Pancreas (tissue), 10 donors: ENCODE data around the gene TAMALIN. TPM values are rescaled to one million over a fixed set of nuclear protein-coding genes. Genes with fewer than 3 reads are reported as not detected.

Experiments used
- ATAC-seq, 4 donors: fragments of 200-7000 bp; cut with Tn5 transposase; one replicate each; pipeline versions ENCODE4 v1.8.0 to v1.9.1; 2020; ENCODE audit warnings: mild to moderate bottlenecking in 4 of 4, moderate library complexity in 4 of 4
- DNase-seq, 6 donors: peaks; one replicate each; pipeline ENCODE4 v3.0.0-alpha.2; 2020
- FAIRE-seq: peaks from 2 replicates; lab custom pipeline; 2012; peaks lifted over from hg19 to GRCh38; lab: Jason Lieb, UNC
- H3K27ac ChIP-seq, 4 donors: fragments of 200-600 bp; sonication (generic); 1 replicate in 3 of 4; 2 replicates in 1 of 4; pipeline versions ENCODE4 v1.5.0 to v1.8.0; 2020
- H3K27me3 ChIP-seq, 4 donors: fragments of 200-600 bp; one replicate each; pipeline ENCODE4 v1.8.0; 2021
- H3K36me3 ChIP-seq, 3 donors: fragments of 200-600 bp; sonication (generic) in 1 of 3; one replicate each; pipeline versions ENCODE4 v1.5.0 to v1.8.0; 2020 to 2021
- H3K4me1 ChIP-seq, 3 donors: fragments of 200-600 bp; one replicate each; pipeline ENCODE4 v1.8.0; 2021
- H3K4me3 ChIP-seq, 4 donors: fragments of 200-600 bp; sonication (generic) in 2 of 4; one replicate each; pipeline versions ENCODE4 v1.5.0 to v1.8.0; 2020 to 2021
- H3K9me3 ChIP-seq, 4 donors: fragments of 200-600 bp; one replicate each; pipeline ENCODE4 v1.8.0; 2021
- CTCF ChIP-seq, 4 donors: fragments of 200-600 bp; sonication (generic) in 3 of 4; IDR thresholded peaks; one replicate each; pipeline versions ENCODE4 v1.5.0 to v1.8.0; 2021; ENCODE audit warnings: antibody characterized with exemption in 4 of 4
- WGBS, 2 donors: extraction: QIAGEN DNeasy Blood & Tissue Kit; methylation state at CpG; one replicate each; pipeline ENCODE4 v1.1.7; 2013; 5-methylcytosine and 5-hydroxymethylcytosine counted together
- intact Hi-C, 3 donors: fragments of 100-400 bp; cut with DNase I; formaldehyde crosslinking; loops; one replicate each; pipeline versions ENCODE4 v1.11.1 to v1.14.2; 2022
- polyA plus RNA-seq, 2 donors: library from polyadenylated mRNA; stranded (reverse); fragments of 200-250 nt; gene quantifications; one replicate each; pipeline ENCODE4 v1.2.3, GENCODE V29; 2013
- total RNA-seq, 6 donors: library from RNA; stranded (reverse); fragmentation: NEBNext Ultra II Directional in 4 of 6; extraction: Animal tissue kit (Norgen Biotek cat#: 25700) in 4 of 6; gene quantifications; one replicate each; pipeline versions ENCODE4 v1.2.1 to v1.2.4, GENCODE V29; 2021 to 2023
- donor health status: healthy with polysubstance abuse.
- donor health status: DM: no; HTN: no; CAD: no; lungs with moderate emphysema.
- donor health status: DM: no; HTN: no; CAD: no.
- donor health status: control.
- donor health status: control.
- donor health status: Bipolar disorder and iron deficiency.
- donor health status: DM: yes; HTN: yes; CAD: no.
- donor health status: DM: no; HTN: no; CAD: no.
- donor health status: DM: no; HTN: no; CAD: no.
- donor health status: DM: yes; HTN: yes; CAD: no.

Gene TAMALIN
- total and polyA plus RNA-seq, 8 donors, result 7.1 to 51.6 (median 13.6) TPM

GRCh38 chr12:52027085-52027843 lies 20.5 kb downstream of the TAMALIN start:
- FAIRE-seq, result no peak
- intact Hi-C loops, result loop anchor here in 2 of 3 donors (5.0 kb wide), 3 partner anchors 55 to 95 kb away; no protein-coding TSS in a partner anchor
- H3K4me3 ChIP-seq, result no peak overlapping the region
- H3K9me3 ChIP-seq, result no peaks in the 10 kb centered on the region
- H3K36me3 ChIP-seq, result no peaks in the 10 kb centered on the region
- no peak for DNase-seq
- H3K4me1 ChIP-seq, result peaks cover 0 to 15% (median 2%) of the 10 kb centered on the region in 3 donors
- ATAC-seq, result no peak
- no peaks in the 10 kb centered on the region for H3K27me3 ChIP-seq
- no peak overlapping the region for H3K27ac ChIP-seq
- WGBS, 2 donors, result 68 to 70% methylated on average over 12 of the region's 12 CpGs
- TF ChIP-seq CTCF (IDR thresholded peaks at IDR 0.05), result no peak

- intact Hi-C loops, result loop anchor here in 2 of 3 donors (5.0 kb wide), 3 partner anchors 53 to 93 kb away; no protein-coding TSS in a partner anchor
- DNase-seq, result no peak
Measured at GRCh38 chr12:52029685-52030084, 22.9 kb downstream of the TAMALIN start.

GRCh38 chr12:52032446-52032803 lies 25.7 kb downstream of the TAMALIN start:
- Histone ChIP-seq H3K4me3 (peak overlapping the region in 2 of 4 donors; percentile 28 to 41), H3K9me3 (no peaks in the 10 kb centered on the region), H3K27me3 (no peaks in the 10 kb centered on the region), H3K4me1 (peaks cover 6 to 19% (median 8%) of the 10 kb centered on the region in 3 donors), H3K36me3 (no peaks in the 10 kb centered on the region), H3K27ac (peak overlapping the region; percentile 82 to 94 (median 86))
- peak; percentile 76 for FAIRE-seq
- no peak for TF ChIP-seq CTCF (IDR thresholded peaks at IDR 0.05)
- WGBS, 2 donors, result 0 to 1% methylated on average over 5 of the region's 5 CpGs
- intact Hi-C loops, result no loop called here
- DNase-seq, result peak in 4 of 6 donors; percentile 64 to 81 (median 67)
- ATAC-seq, result peak; percentile 40 to 64 (median 56)

More at GRCh38 chr12:52029685-52030084, 22.9 kb downstream of the TAMALIN start:
- Histone ChIP-seq H3K4me3 (no peak overlapping the region), H3K4me1 (peaks cover 0 to 18% (median 5%) of the 10 kb centered on the region in 3 donors), H3K36me3 (no peaks in the 10 kb centered on the region), H3K27ac (no peak overlapping the region), H3K9me3 (no peaks in the 10 kb centered on the region), H3K27me3 (no peaks in the 10 kb centered on the region)
- ATAC-seq, result peak in 2 of 4 donors; percentile 2 to 5
- no peak for FAIRE-seq
- WGBS, 2 donors, result 31 to 58% methylated on average over 4 of the region's 4 CpGs
- TF ChIP-seq CTCF (IDR thresholded peaks at IDR 0.05), result no peak

- peak overlapping the region in 2 of 4 donors; percentile 28 to 41 for H3K4me3 ChIP-seq
- H3K9me3 ChIP-seq, result no peaks in the 10 kb centered on the region
- FAIRE-seq (peak; percentile 45), DNase-seq (peak; percentile 93 to 99 (median 98)), ATAC-seq (peak; percentile 88 to 95 (median 93))
- no peak for TF ChIP-seq CTCF (IDR thresholded peaks at IDR 0.05)
- intact Hi-C loops, result no loop called here
- H3K36me3 ChIP-seq, result no peaks in the 10 kb centered on the region
- H3K4me1 ChIP-seq, result peaks cover 6 to 19% (median 8%) of the 10 kb centered on the region in 3 donors
- WGBS, 2 donors, result 0 to 1% methylated on average over 48 of the region's 48 CpGs
- no peaks in the 10 kb centered on the region for H3K27me3 ChIP-seq
- peak overlapping the region; percentile 82 to 94 (median 86) for H3K27ac ChIP-seq
Measured at GRCh38 chr12:52032804-52033445, 26.2 kb downstream of the TAMALIN start.
